H1 (cell line): Measurements from ENCODE around the gene PDZRN4. TPM values are rescaled to one million over a fixed set of nuclear protein-coding genes. Genes with fewer than 3 reads are reported as not detected.

Source experiments
- CTCF ChIA-PET: fragments of 300-600 bp; sonication (Branson Sonifier 250); formaldehyde crosslinking; loops from one replicate; lab custom pipeline; 2021; ENCODE audit not compliant: partially characterized antibody; lab: Charles Lee
- POLR2A ChIA-PET: fragments of 300-600 bp; sonication (Branson Sonifier 250); formaldehyde crosslinking; loops from one replicate; lab custom pipeline; 2021; ENCODE audit warnings: inconsistent platforms; ENCODE audit not compliant: partially characterized antibody; lab: Charles Lee
- DNase-seq, 2 experiments: peaks; one replicate each; pipeline versions ENCODE4 v3.0.0 to v3.0.0-alpha.2; 2010 to 2022; ENCODE audit warnings: low spot score in 2 of 2, low read depth in 1 of 2, mixed read lengths in 1 of 2
- FAIRE-seq: peaks from 2 replicates; lab custom pipeline; 2011; peaks lifted over from hg19 to GRCh38; lab: Jason Lieb, UNC
- H2AFZ ChIP-seq: 2 replicates; pipeline ENCODE4 v1.8.1; 2012; ENCODE audit warnings: low read length, inconsistent platforms
- H2AK5ac ChIP-seq: 2 replicates; pipeline ENCODE4 v1.6.1; 2013; ENCODE audit warnings: low read depth, low read length
- H2BK120ac ChIP-seq: replicated peaks from 2 replicates; pipeline ENCODE3; 2013; ENCODE audit warnings: low read depth, low read length, inconsistent platforms
- H2BK12ac ChIP-seq: 2 replicates; pipeline ENCODE4 v1.6.1; 2013; ENCODE audit warnings: low read depth, low read length
- H2BK15ac ChIP-seq: 2 replicates; pipeline ENCODE4 v1.6.1; 2013; ENCODE audit warnings: low read length
- H2BK20ac ChIP-seq: 2 replicates; pipeline ENCODE4 v1.6.1; 2013; ENCODE audit warnings: low read length
- H2BK5ac ChIP-seq: 2 replicates; pipeline ENCODE4 v1.6.1; 2013; ENCODE audit warnings: low read depth, low read length
- H3K14ac ChIP-seq: 2 replicates; pipeline ENCODE4 v1.6.1; 2013; ENCODE audit warnings: inconsistent platforms; ENCODE audit not compliant: insufficient read length
- H3K18ac ChIP-seq: 2 replicates; pipeline ENCODE4 v1.6.1; 2013; ENCODE audit warnings: low read length; ENCODE audit errors: extremely low read depth
- H3K23ac ChIP-seq: 2 replicates; pipeline ENCODE4 v1.6.1; 2013; ENCODE audit warnings: inconsistent platforms; ENCODE audit not compliant: insufficient read length
- H3K23me2 ChIP-seq: 2 replicates; pipeline ENCODE4 v1.6.1; 2013; ENCODE audit warnings: low read depth, low read length
- H3K27ac ChIP-seq: 2 replicates; pipeline ENCODE4 v1.6.1; 2011; ENCODE audit warnings: low read depth, low read length, inconsistent platforms
- H3K27me3 ChIP-seq, 4 experiments: replicated peaks in 1 of 4; 1 replicate in 1 of 4; 2 replicates in 3 of 4; pipeline versions ENCODE4 v1.6.1 to v1.8.1; 2011 to 2013; ENCODE audit warnings: low read length in 3 of 4, mild to moderate bottlenecking in 3 of 4, inconsistent platforms in 2 of 4, mixed read lengths in 2 of 4, moderate library complexity in 1 of 4; ENCODE audit not compliant: control insufficient read depth in 3 of 4, insufficient read depth in 3 of 4; ENCODE audit errors: extremely low read depth in 1 of 4
- H3K36me3 ChIP-seq, 4 experiments: 2 replicates each; pipeline versions ENCODE4 v1.6.1 to v1.8.1; 2011 to 2013; ENCODE audit warnings: mild to moderate bottlenecking in 4 of 4, low read length in 3 of 4, moderate library complexity in 2 of 4, control low read depth in 1 of 4, inconsistent platforms in 1 of 4; ENCODE audit not compliant: insufficient read depth in 4 of 4, control insufficient read depth in 2 of 4
- H3K4ac ChIP-seq: replicated peaks from 2 replicates; pipeline ENCODE3; 2013; ENCODE audit warnings: low read length, low read depth, mixed read lengths, inconsistent platforms; ENCODE audit not compliant: insufficient read length
- H3K4me1 ChIP-seq, 4 experiments: replicated peaks in 1 of 4; 1 replicate in 1 of 4; 2 replicates in 3 of 4; pipeline versions ENCODE4 v1.6.1 to v1.8.1; 2011 to 2013; ENCODE audit warnings: low read length in 3 of 4, inconsistent platforms in 2 of 4, mixed read lengths in 1 of 4; ENCODE audit not compliant: insufficient read depth in 4 of 4, control insufficient read depth in 3 of 4
- H3K4me2 ChIP-seq, 2 experiments: 2 replicates each; pipeline versions ENCODE4 v1.6.1 to v1.8.1; 2011 to 2013; ENCODE audit warnings: low read depth in 2 of 2, low read length in 2 of 2, control low read depth in 1 of 2, inconsistent platforms in 1 of 2, mild to moderate bottlenecking in 1 of 2; ENCODE audit not compliant: insufficient read depth in 1 of 2
- H3K4me3 ChIP-seq, 4 experiments: fragments of 200-600, 300-600 bp in 1 of 4; sonication (generic), shearing (Covaris generic), sonication (Bioruptor Twin) in 1 of 4; 2 replicates each; pipeline versions ENCODE4 v1.5.1 to v1.8.1; 2011 to 2016; ENCODE audit warnings: low read length in 4 of 4, low read depth in 3 of 4, control low read depth in 2 of 4, inconsistent platforms in 2 of 4, mild to moderate bottlenecking in 2 of 4, mixed read lengths in 1 of 4, moderate library complexity in 1 of 4; ENCODE audit not compliant: insufficient read depth in 2 of 4; ENCODE audit errors: extremely low read depth in 1 of 4
- H3K56ac ChIP-seq: replicated peaks from 2 replicates; pipeline ENCODE3; 2013; ENCODE audit warnings: low read depth, mild to moderate bottlenecking, mixed read lengths, low read length, inconsistent platforms; ENCODE audit not compliant: insufficient read length
- H3K79me1 ChIP-seq: 2 replicates; pipeline ENCODE4 v1.6.1; 2013; ENCODE audit warnings: low read depth, low read length, control low read depth
- H3K79me2 ChIP-seq, 2 experiments: 2 replicates each; pipeline versions ENCODE4 v1.6.1 to v1.8.1; 2012 to 2013; ENCODE audit warnings: low read length in 2 of 2, mild to moderate bottlenecking in 2 of 2, inconsistent platforms in 1 of 2; ENCODE audit not compliant: insufficient read depth in 2 of 2, control insufficient read depth in 1 of 2
- H3K9ac ChIP-seq, 4 experiments: replicated peaks in 1 of 4; 1 replicate in 1 of 4; 2 replicates in 3 of 4; pipeline versions ENCODE4 v1.6.1 to v1.8.1; 2011 to 2013; ENCODE audit warnings: low read depth in 3 of 4, low read length in 3 of 4, control low read depth in 2 of 4, mild to moderate bottlenecking in 2 of 4, moderate library complexity in 2 of 4, inconsistent platforms in 1 of 4; ENCODE audit errors: extremely low read depth in 1 of 4
- H3K9me3 ChIP-seq, 2 experiments: 2 replicates each; pipeline versions ENCODE4 v1.6.1 to v1.8.1; 2012 to 2013; ENCODE audit warnings: mild to moderate bottlenecking in 2 of 2, moderate library complexity in 2 of 2, control low read depth in 1 of 2, inconsistent platforms in 1 of 2, low read depth in 1 of 2, low read length in 1 of 2, mixed read lengths in 1 of 2; ENCODE audit not compliant: insufficient read depth in 2 of 2
- H4K20me1 ChIP-seq, 2 experiments: replicated peaks in 1 of 2; 2 replicates each; pipeline versions ENCODE3 to v1.8.1; 2011 to 2013; ENCODE audit warnings: inconsistent platforms in 2 of 2, low read length in 2 of 2, mild to moderate bottlenecking in 1 of 2; ENCODE audit not compliant: insufficient read depth in 2 of 2, control insufficient read depth in 1 of 2
- H4K5ac ChIP-seq: 2 replicates; pipeline ENCODE4 v1.6.1; 2013; ENCODE audit warnings: low read length, low read depth, mixed read lengths, inconsistent platforms; ENCODE audit not compliant: insufficient read length
- H4K8ac ChIP-seq: 2 replicates; pipeline ENCODE4 v1.8.0; 2013; ENCODE audit warnings: mild to moderate bottlenecking, moderate library complexity, low read length, inconsistent platforms; ENCODE audit not compliant: insufficient read depth; ENCODE audit errors: extremely low read depth
- H4K91ac ChIP-seq: replicated peaks from 2 replicates; pipeline ENCODE3; 2013; ENCODE audit warnings: low read length, mixed read lengths, inconsistent platforms; ENCODE audit not compliant: insufficient read length
- ASH2L ChIP-seq: fragments of 200-600, 300-600 bp; sonication (generic); IDR thresholded peaks from one replicate; pipeline ENCODE4 v1.7.1; 2017; ENCODE audit warnings: low read length
- ATF3 ChIP-seq: IDR thresholded peaks from 2 replicates; pipeline ENCODE4 v1.6.1; 2011; ENCODE audit warnings: low read depth, mild to moderate bottlenecking, low read length; ENCODE audit not compliant: insufficient read depth
- BRCA1 ChIP-seq: IDR thresholded peaks from 2 replicates; pipeline ENCODE4 v1.6.1; 2012; ENCODE audit warnings: low read depth, low read length, improper control_type of control experiment
- CTBP2 ChIP-seq: IDR thresholded peaks from 2 replicates; pipeline ENCODE4 v1.7.0; 2011; ENCODE audit warnings: borderline replicate concordance, mild to moderate bottlenecking, moderate library complexity, mixed read lengths, low read length; ENCODE audit not compliant: insufficient read depth, insufficient read length
- JUN ChIP-seq: IDR thresholded peaks from 2 replicates; pipeline ENCODE4 v1.6.1; 2011; ENCODE audit warnings: low read depth, mild to moderate bottlenecking, improper control_type of control experiment, low read length
- KDM5A ChIP-seq: fragments of 200-600 bp; IDR thresholded peaks from 2 replicates; pipeline ENCODE4 v1.7.1; 2012; ENCODE audit warnings: mild to moderate bottlenecking, low read length, inconsistent platforms, mixed read lengths
- NANOG ChIP-seq: IDR thresholded peaks from 2 replicates; pipeline ENCODE4 v1.6.1; 2011; ENCODE audit warnings: low read length, low read depth, mild to moderate bottlenecking, inconsistent platforms; ENCODE audit not compliant: insufficient read depth, poor library complexity, severe bottlenecking
- POU5F1 ChIP-seq: IDR thresholded peaks from 2 replicates; pipeline ENCODE4 v1.6.1; 2011; ENCODE audit warnings: low read depth, mild to moderate bottlenecking, low read length, moderate library complexity
- RFX5 ChIP-seq: IDR thresholded peaks from 2 replicates; pipeline ENCODE4 v1.6.1; 2011; ENCODE audit warnings: low read depth, low read length, improper control_type of control experiment, borderline replicate concordance
- RXRA ChIP-seq: IDR thresholded peaks from 2 replicates; pipeline ENCODE4 v1.6.1; 2011; ENCODE audit warnings: low read depth, mild to moderate bottlenecking, low read length, moderate library complexity; ENCODE audit not compliant: insufficient read depth
- SAP30 ChIP-seq: fragments of 300-600 bp; sonication (generic); IDR thresholded peaks from 2 replicates; pipeline ENCODE4 v1.7.1; 2012; ENCODE audit warnings: low read length, moderate library complexity, mild to moderate bottlenecking, inconsistent platforms; ENCODE audit not compliant: insufficient read depth, insufficient replicate concordance
- SUZ12 ChIP-seq: fragments of 200-600 bp; sonication (generic); IDR thresholded peaks from 2 replicates; pipeline ENCODE4 v1.6.1; 2012; ENCODE audit warnings: mild to moderate bottlenecking, inconsistent platforms, low read length, moderate library complexity, mixed read lengths
- TEAD4 ChIP-seq: IDR thresholded peaks from 2 replicates; pipeline ENCODE4 v1.6.1; 2012; ENCODE audit warnings: low read depth, low read length, inconsistent platforms, mixed read lengths
- WGBS, 2 experiments: shearing (Covaris generic) in 1 of 2; methylation state at CpG; one replicate each; pipeline versions ENCODE4 v1.1.6 to v1.1.7; 2013 to 2015; ENCODE audit warnings: low lambda C conversion rate in 2 of 2, mixed read lengths in 2 of 2, inconsistent platforms in 1 of 2, low coverage in 1 of 2, missing lambda C conversion rate in 1 of 2; ENCODE audit not compliant: insufficient replicate concordance in 2 of 2, insufficient coverage in 1 of 2, insufficient read length in 1 of 2; ENCODE audit errors: extremely low coverage in 1 of 2, missing lambda C conversion rate in 1 of 2; 5-methylcytosine and 5-hydroxymethylcytosine counted together
- polyA plus RNA-seq, 7 experiments: library from polyadenylated mRNA; depleted of rRNA in 3 of 7; stranded (reverse) in 5 of 7; unstranded in 2 of 7; fragments of >200 nt in 5 of 7; fragments of 200-250 nt in 2 of 7; gene quantifications; 1 replicate in 5 of 7; 2 replicates in 1 of 7; 4 replicates in 1 of 7; pipeline versions ENCODE4 v1.2.1 to v1.2.3, GENCODE V29; 2011 to 2013; ENCODE audit warnings: missing spikeins in 2 of 7, mixed read lengths in 2 of 7
- total RNA-seq: library from RNA; stranded (reverse); fragmentation: NEBNext Ultra II Directional; extraction: Animal tissue kit (Norgen Biotek cat#: 25700); gene quantifications from 2 replicates; pipeline ENCODE4 v1.2.1, GENCODE V29; 2021

Gene PDZRN4
- total and polyA plus RNA-seq, 2 of the 8 experiments (the other 6 are each of a cell fraction or from before 2014, with no cell fraction given) = not detected

DNA sequence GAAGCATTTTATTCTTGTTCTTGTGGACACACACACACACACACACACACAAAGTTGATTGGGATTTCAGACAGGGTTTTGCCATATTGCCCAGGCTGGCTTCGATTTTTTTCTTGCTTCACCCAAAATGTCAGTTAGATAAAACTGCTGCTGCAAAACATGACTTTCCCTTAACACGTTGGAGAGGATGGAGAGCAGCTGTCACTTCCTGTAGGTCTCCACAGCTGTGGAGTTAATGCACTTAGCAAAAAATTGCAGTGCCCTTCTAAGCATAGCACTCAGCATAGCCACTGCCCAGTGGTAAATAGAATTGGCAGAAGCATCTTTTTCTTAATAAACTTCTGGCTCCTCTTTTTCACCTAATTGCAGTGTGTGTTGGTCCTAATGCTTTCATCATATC lies 54.5 kb downstream of the PDZRN4 start:
- Histone ChIP-seq H4K91ac (no peak overlapping the region), H2BK15ac (no peak overlapping the region), H2BK5ac (no peak overlapping the region), H3K23ac (no peak overlapping the region), H2BK12ac (no peak overlapping the region), H3K23me2 (no peaks in the 10 kb centered on the region), H3K56ac (no peak overlapping the region), H2AFZ (no peak overlapping the region), H3K36me3 (no peaks in the 10 kb centered on the region), H2BK20ac (no peak overlapping the region), H3K9me3 (no peaks in the 10 kb centered on the region), H3K18ac (no peak overlapping the region), H3K27me3 (no peaks in the 10 kb centered on the region), H4K5ac (no peak overlapping the region), H3K4me1 (no peaks in the 10 kb centered on the region), H3K79me1 (no peaks in the 10 kb centered on the region), H2BK120ac (no peak overlapping the region), H3K14ac (no peak overlapping the region), H3K4ac (no peak overlapping the region), H3K4me3 (no peak overlapping the region), H3K4me2 (no peak overlapping the region), H2AK5ac (no peak overlapping the region), H4K20me1 (no peaks in the 10 kb centered on the region), H3K27ac (no peak overlapping the region), H3K79me2 (no peaks in the 10 kb centered on the region), H3K9ac (no peak overlapping the region), H4K8ac (no peak overlapping the region)
- ChIA-PET POLR2A (no interaction called here), CTCF (interaction anchor here (0.6 to 3.7 kb wide), 4 partner anchors 18 to 1130 kb away, joined by 3 to 14 read pairs (median 4); no protein-coding TSS in a partner anchor)
- 76% methylated on average over 2 of the region's 2 CpGs; no CpG with 5 or more reads in 1 of the 2 experiments for WGBS, 2 experiments
- no peak for DNase-seq
- FAIRE-seq = no peak
- TF ChIP-seq SAP30 = no peak
- TF ChIP-seq CTBP2 = no peak
- TF ChIP-seq RXRA = no peak
- TF ChIP-seq KDM5A = no peak
- TF ChIP-seq ASH2L = no peak
- no peak for TF ChIP-seq NANOG
- no peak for TF ChIP-seq JUN
- TF ChIP-seq RFX5 = no peak
- no peak for TF ChIP-seq SUZ12
- TF ChIP-seq BRCA1 = no peak
- TF ChIP-seq POU5F1 = no peak
- TF ChIP-seq TEAD4 = no peak
- no peak for TF ChIP-seq ATF3
